ENCODE data around the gene PLEKHA8.
"Not testable (repeated sequence)": the region's sequence is repeated elsewhere in the genome, so short reads cannot be mapped to it uniquely, and the experiment has no call there.

PLEKHA8 gene

DNA sequence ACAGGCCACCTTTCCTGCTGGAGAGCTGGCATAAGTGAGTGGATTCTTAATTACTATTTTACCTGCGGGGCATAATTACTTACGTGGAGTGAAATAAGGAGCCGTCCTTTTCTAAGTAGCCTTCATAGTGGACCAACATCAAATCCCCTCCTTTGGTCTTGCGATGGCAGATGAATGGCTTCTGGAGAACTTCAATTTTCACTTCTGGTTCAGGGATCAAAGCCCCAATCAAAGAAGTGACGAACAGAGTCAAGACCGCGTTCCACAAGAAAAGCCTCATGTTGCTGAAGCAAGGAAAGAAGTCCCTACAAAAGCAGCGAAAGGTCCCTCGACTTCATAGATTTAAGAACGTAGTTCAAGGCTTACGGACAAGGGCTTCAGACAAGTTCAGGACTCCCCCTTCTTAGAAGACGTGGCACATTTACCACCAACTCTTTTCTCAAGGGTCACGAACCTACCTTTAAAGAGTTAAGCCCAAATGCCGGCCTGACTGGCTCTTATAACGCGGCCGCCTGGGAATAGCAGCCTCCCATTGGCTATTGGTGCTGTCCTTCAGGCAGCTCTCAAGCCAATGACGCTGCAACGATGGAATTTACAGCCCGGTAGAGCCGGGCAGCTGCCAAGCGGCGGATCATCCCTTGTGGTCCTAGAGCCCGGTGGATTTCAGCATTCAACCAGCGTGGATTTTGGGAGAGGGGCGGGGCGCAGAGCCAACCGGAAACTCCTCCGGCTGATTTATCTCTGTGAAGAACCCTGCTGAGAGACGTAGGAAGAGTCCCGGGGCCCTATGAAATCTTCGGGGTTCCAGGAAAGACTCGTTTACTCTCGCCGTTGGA lies 1.8 kb upstream of the PLEKHA8 start, which contains the start of gene FKBP14:
Gene FKBP14 (minus strand): TSS at position 474 of the 836 bp plus-strand sequence. CDS start 194 bp downstream, at position 280.
- peak; percentile 98 for DNase-seq

DNA sequence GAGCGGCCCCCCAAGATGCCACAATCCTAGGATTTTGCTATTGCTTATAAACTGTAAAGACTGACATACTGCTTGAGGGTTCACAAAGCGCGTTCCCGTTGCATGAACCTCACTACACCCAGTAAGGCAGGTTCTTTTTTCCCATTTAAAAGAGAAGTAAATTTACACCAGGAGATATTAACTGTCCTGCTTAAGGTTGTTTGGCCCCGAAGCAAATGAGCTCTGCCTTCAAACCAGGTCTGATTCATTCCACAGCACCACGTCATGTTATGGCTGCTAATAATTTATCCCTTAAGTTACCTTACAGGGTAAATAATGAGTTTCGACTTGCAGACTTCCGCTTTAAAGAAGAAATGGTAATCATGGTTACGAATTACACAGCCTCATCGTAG lies 1.2 kb upstream of the PLEKHA8 start:
- no peak for DNase-seq

- DNase-seq: no peak
Measured at GRCh38 chr7:30027740-30028215, 434 bp upstream of the PLEKHA8 start.

- DNase-seq: peak; percentile 27
Measured at GRCh38 chr7:30028749-30029635, 780 bp downstream of the PLEKHA8 start.

DNA sequence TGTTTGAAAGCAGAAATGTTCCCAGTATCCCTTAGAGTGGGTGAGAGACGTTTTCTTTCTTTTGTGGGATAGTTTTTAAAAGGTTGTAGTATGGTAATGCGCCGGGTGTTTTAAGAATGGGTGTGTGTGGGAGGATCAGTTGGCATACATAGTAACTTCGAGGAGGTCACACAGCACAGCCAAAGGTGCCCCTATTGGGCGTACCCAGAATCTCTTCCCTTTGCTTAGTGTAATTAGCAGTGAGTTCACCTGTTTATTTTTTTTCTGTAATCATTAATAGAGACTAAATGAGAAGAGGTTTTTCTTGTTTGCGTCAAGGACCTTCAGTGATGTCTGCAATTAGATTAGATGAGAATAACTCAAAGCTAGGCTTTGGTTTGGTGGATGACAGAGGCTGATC lies 1.5 kb downstream of the PLEKHA8 start:
- no peak for DNase-seq

GRCh38 chr7:30032310-30033125 lies 4.3 kb downstream of the PLEKHA8 start:
- no peak for DNase-seq

DNA sequence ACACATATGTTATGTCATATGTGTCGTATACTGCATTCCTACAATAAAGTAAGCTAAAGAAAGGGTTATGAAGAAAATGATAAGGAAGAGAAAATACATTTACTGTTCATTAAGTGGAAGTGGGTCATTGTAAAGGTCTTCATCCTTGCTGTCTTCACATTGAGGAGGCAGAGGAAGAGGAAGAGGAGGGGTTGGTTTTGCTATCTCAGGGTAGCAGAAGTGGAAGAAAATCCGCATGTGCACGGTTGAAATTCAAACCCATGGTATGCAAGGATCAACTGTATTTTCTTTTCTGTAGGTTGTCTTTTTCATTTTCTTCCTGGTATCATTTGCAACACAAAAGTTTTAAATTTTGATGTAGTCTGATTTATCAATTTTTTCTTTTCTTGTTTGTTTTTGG lies 6.3 kb downstream of the PLEKHA8 start:
- DNase-seq: no peak

GRCh38 chr7:30036220-30036619 lies 8.0 kb downstream of the PLEKHA8 start:
- DNase-seq: no peak

GRCh38 chr7:30038196-30038980 lies 10.2 kb downstream of the PLEKHA8 start:
- no peak for DNase-seq

DNA sequence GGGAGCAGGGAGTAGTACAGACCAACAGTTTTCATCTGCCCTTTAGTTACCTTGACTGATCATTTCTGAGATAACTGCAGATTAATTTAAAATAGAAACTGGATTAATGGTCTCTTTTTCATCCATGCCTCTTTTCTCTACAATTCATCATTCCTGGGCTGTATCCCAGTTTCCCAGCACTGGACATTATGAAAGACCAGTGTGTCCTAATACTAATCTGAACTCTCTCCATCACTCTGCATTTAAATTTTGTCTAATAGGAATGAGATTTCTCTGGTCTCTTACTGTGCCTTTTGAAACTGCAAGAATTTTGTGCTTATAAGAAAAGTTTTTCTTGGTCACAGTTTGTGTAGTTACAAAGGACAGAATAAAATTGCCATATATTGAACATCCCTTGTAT lies 12.7 kb downstream of the PLEKHA8 start:
- DNase-seq: no peak

DNA sequence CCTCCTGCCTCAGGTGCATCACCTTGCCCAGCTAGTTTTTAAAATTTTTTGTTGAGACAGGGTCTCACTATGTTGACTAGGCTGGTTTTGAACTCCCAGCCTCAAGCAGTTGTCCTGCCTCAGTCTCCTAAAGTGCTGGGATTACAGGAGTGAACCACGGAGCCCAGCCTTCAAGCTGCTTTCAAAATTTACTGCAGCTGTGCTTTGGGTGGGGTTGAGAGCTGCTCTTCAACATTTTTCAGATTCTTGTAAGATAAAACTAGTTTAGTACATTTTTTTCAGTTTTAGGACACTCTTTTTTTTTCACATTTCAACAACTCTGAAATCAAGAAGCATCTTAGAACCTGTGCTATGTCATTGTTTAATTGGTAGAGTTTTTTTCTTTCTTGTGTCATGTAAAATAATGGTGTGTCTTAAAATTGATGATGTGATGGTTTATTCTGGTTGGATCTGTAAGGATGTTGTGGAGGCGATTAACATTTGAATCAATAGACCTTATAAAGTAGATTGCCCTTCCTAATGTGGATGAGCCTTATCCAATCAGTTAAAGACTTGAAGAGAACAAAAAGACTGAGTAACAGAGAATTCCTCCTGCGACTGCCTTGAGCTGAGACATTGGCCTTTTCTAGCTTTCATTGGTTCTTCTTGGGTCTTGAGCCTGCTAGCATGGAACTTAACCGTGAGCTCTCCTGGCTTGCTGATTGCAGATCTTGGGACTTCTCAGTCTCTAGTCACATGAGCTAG lies 13.5 kb downstream of the PLEKHA8 start:
- no peak for DNase-seq

DNA sequence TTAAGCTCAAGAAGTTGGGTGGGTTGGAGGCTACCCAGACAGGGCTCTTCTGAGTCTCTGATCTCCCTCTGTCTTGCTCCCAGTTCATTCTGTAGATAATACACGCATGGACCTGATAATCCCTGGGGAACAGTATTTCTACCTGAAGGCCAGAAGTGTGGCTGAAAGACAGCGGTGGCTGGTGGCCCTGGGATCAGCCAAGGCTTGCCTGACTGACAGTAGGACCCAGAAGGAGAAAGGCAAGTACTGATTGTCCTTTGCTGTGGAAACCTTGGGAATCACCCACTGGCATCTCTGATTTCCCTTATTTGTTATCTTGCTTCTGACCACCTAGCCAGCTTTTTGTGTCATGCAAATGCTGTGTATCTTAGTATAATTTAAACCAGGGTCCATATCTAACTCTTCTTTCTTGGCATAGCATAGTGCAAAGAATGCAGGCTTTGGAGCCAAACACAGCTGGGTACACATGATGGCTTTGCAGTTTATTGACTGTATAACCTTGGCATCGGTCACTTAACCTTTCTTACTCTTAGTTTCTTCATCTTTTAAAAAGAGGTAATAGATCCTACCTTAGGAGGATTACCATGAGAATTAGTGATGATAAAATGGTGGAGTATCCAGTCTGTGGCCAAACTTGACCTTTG lies 18.0 kb downstream of the PLEKHA8 start:
- DNase-seq: no peak

DNA sequence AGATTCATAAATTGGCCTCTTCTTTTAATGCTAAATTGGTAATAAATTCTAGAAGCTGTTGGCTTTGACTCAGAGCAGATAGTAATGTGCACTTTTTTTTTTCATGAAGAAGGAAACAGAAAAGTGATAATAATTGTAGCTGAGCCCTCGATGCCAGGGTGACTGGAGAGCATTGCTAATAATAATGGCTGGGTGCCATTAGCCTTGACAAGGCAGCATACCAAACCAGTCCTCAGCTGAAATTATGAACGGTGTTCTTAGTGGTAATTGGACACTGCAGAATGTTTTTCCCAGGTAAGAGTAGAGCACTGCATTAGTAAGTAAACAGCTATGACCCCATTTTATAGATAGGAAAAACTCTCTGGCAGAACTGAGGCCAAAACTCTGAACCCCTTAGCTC lies 18.9 kb downstream of the PLEKHA8 start:
- DNase-seq: no peak

DNA sequence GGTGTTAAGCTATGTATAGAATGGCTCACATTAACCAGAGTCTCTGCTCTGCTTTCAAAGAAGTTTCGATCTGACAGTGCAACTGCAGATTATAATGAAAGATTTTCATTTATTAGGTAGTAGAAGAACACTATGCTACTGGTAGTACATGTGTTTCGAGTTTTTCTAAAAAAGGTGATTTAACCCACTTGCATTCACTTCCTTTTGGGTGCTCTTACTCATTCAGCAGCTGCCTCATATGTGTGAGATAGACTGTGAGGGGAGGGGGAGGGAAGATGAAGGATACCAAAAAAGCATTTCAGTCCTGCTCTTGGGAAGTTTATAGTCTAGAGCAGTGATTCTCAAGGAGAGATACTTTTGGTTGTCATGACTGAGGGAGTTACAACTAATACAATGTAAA lies 20.4 kb downstream of the PLEKHA8 start:
- DNase-seq: no peak

DNA sequence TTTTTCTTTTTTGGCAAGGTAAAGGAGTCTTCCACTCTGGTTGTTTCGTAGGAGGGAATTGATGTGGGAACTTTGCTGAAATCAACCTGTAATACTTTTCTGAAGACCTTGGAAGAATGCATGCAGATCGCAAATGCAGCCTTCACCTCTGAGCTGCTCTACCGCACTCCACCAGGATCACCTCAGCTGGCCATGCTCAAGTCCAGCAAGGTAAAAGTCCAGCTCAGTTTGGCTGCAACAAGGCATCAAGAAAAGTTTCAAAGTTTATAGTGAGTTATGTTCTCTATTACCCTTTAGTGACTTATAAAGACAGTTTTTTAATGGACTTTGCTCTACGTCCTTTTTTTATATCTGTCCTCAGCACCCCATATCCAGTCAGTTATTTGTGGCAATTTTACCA lies 21.0 kb downstream of the PLEKHA8 start:
- no peak for DNase-seq

- no peak for DNase-seq
Measured at GRCh38 chr7:30053068-30053467, 24.9 kb downstream of the PLEKHA8 start.

- no peak for DNase-seq
Measured at GRCh38 chr7:30057741-30058140, 29.5 kb downstream of the PLEKHA8 start.

- DNase-seq: not testable (repeated sequence)
Measured at GRCh38 chr7:30061786-30062185, 33.6 kb downstream of the PLEKHA8 start.

DNA sequence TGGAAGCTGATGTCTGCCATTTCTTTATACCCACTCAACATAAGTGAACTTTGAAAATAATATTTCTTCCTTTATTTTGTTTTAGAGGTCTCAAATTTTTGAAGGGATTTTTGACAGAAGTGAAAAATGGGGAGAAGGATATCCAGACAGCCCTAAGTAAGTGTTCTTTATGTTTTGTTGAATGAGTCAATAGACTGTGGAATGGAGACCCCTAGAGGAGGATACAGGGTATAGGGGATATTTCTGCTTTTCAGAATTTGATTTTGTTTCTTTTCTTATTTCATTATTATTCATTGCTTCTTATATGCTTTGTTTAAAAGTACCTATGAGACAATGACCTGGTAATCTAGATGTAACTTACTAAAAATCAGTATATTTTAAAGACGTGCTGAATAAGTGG lies 34.4 kb downstream of the PLEKHA8 start:
- peak; percentile 27 for DNase-seq

GRCh38 chr7:30065746-30066145 lies 37.5 kb downstream of the PLEKHA8 start:
- no peak for DNase-seq

DNA sequence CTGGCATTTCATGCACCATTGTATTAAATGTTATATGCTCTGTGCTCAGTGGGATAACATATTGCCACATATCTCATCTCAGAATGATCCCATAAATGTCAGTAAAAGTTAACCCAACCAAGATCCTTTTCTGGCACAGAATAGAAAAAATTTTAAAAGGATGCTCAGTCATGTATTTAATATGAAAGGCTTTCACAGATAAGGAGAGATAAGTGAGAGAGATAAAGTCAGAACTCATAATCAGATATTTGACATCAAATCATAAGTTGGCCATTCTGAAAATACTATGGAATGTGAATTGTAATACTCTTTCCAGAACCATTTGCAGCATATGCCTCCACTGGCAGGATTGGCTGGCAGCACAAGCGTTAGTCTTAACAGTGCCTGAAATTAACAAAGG lies 38.5 kb downstream of the PLEKHA8 start:
- no peak for DNase-seq

Data from NCI-H526 treated with DMSO at 0.1 percent for 48 hours (cell line).